ENCODE measurements around the gene KCNC3.

KCNC3 gene

DNA sequence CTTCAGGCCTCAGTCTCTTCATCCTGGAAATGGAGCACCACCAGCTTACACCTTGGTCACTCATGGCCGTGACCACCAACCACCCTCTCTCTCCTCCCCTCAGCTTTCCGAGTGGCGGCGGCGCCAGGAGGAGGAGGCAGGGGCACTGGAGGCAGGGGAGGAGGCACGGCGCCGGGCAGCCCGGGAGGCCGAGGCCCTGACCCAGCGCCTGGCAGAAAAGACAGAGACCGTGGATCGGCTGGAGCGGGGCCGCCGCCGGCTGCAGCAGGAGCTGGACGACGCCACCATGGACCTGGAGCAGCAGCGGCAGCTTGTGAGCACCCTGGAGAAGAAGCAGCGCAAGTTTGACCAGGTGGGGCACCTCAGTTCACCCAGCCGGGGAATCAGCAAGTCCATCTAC, 47.7 kb downstream of the KCNC3 start:
- H3K9me3 Mint-ChIP-seq: peaks cover 9% of the 10 kb centered on the region
- H3K27me3 Mint-ChIP-seq (ENCODE audit: low read depth): no peaks in the 10 kb centered on the region
- no peak overlapping the region for H3K27ac Mint-ChIP-seq
- no peak for TF ChIP-seq CTCF (IDR thresholded peaks at IDR 0.05; ENCODE audit: unreplicated experiment in 3 of 3)
- no peaks in the 10 kb centered on the region for H3K4me1 Mint-ChIP-seq
- H3K4me3 Mint-ChIP-seq: no peak overlapping the region
- H3K36me3 Mint-ChIP-seq (ENCODE audit: low read depth): peaks cover 21% of the 10 kb centered on the region

DNA sequence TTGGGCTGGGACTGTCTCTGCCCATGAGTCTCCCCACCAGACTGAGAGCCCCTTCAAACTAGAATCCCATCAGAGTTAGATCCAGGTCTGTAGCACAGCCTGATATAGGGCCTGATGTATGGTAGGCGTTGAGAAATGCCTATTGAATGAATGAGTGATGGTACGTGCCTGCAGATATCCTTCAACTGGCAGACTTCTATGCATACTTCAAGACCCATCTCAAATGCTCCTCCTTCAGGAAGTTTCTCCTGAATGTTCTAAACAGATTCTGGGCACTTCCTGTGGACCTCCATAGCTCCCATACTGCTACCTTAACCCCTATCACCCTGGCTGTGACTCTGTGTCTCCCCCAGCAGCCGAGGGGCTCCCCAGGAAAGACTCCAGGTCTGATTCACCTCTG, 48.2 kb downstream of the KCNC3 start:
- TF ChIP-seq CTCF (IDR thresholded peaks at IDR 0.05; ENCODE audit: unreplicated experiment in 3 of 3): no peak
- Mint-ChIP-seq H3K36me3 (ENCODE audit: low read depth) (peaks cover 17% of the 10 kb centered on the region), H3K27ac (no peak overlapping the region), H3K9me3 (peaks cover 9% of the 10 kb centered on the region), H3K27me3 (ENCODE audit: low read depth) (no peaks in the 10 kb centered on the region), H3K4me3 (no peak overlapping the region), H3K4me1 (no peaks in the 10 kb centered on the region)

DNA sequence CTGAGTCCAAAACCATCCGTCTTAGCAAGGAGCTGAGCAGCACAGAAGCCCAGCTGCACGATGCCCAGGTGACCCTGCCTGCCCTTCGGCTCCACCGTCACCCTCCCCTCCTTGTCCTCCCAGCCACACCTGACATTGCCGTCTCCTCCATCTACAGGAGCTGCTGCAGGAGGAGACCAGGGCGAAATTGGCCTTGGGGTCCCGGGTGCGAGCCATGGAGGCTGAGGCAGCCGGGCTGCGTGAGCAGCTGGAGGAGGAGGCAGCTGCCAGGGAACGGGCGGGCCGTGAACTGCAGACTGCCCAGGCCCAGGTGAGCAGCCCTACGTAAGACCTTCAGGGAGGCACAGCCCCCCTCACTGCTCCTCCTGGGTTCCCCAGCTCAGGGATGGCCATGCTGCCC, 49.1 kb downstream of the KCNC3 start:
- Mint-ChIP-seq H3K4me3 (no peak overlapping the region), H3K27ac (no peak overlapping the region), H3K4me1 (no peaks in the 10 kb centered on the region), H3K27me3 (ENCODE audit: low read depth) (no peaks in the 10 kb centered on the region), H3K9me3 (peaks cover 3% of the 10 kb centered on the region), H3K36me3 (ENCODE audit: low read depth) (peaks cover 9% of the 10 kb centered on the region)
- no peak for TF ChIP-seq CTCF (IDR thresholded peaks at IDR 0.05; ENCODE audit: unreplicated experiment in 3 of 3)

DNA sequence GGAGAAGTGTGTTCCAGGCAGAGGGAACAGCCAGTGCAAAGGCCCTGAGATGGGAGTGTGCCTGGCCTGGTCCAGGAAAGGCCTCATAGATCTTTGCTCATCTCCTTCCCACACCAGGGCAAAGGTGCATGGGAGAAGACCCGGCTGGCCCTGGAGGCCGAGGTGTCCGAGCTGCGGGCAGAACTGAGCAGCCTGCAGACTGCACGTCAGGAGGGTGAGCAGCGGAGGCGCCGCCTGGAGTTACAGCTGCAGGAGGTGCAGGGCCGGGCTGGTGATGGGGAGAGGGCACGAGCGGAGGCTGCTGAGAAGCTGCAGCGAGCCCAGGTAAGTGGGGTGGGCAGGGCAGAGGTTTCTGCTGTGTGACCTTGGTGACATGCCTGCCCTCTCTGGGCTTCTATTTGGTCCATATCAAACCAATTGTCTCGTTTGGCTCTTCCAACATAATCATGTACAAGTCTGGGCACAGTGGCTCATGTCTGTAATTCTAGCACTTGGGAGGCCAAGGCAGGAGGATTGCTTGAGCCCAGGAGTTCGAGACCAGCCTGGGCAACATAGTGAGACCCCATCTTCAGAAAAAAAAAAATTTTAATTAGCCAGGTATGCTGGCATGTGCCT, 51.1 kb downstream of the KCNC3 start:
- Mint-ChIP-seq H3K27ac (no peak overlapping the region), H3K9me3 (no peaks in the 10 kb centered on the region), H3K36me3 (ENCODE audit: low read depth) (peaks cover 7% of the 10 kb centered on the region), H3K4me3 (no peak overlapping the region), H3K4me1 (no peaks in the 10 kb centered on the region), H3K27me3 (ENCODE audit: low read depth) (no peaks in the 10 kb centered on the region)
- TF ChIP-seq CTCF (IDR thresholded peaks at IDR 0.05; ENCODE audit: unreplicated experiment in 3 of 3): no peak

- no peak overlapping the region for H3K4me3 Mint-ChIP-seq
- H3K27ac Mint-ChIP-seq: peak overlapping the region in 1 of 3 experiments; percentile 78
- H3K36me3 Mint-ChIP-seq (ENCODE audit: low read depth): peaks cover 4% of the 10 kb centered on the region
- H3K9me3 Mint-ChIP-seq: no peaks in the 10 kb centered on the region
- TF ChIP-seq CTCF (IDR thresholded peaks at IDR 0.05; ENCODE audit: unreplicated experiment in 3 of 3): no peak
- H3K4me1 Mint-ChIP-seq: no peaks in the 10 kb centered on the region
- no peaks in the 10 kb centered on the region for H3K27me3 Mint-ChIP-seq (ENCODE audit: low read depth)
These were observed 52.7 kb downstream of the KCNC3 start for GRCh38 chr19:50276370-50277063.

Measured in nephron (organoid).